CD4-positive, alpha-beta T cell treated with Interleukin-1 beta for 1 hour (primary cell): ENCODE data around the gene CHKA.

Experiments used
- DNase-seq, 2 donors: peaks; one replicate each; pipeline ENCODE4 v3.0.0-alpha.2; 2020 to 2022

CHKA gene

GRCh38 chr11:68043349-68044144 lies 77.6 kb downstream of the CHKA start:
- DNase-seq, result no peak

- no peak for DNase-seq
Observed at GRCh38 chr11:68043029-68043348, 78.2 kb downstream of the CHKA start.

GRCh38 chr11:68042219-68043028 lies 78.8 kb downstream of the CHKA start:
- no peak for DNase-seq

- DNase-seq, result no peak
Observed at GRCh38 chr11:68041617-68042218, 79.5 kb downstream of the CHKA start.

GRCh38 chr11:68040957-68041591 lies 80.1 kb downstream of the CHKA start:
- no peak for DNase-seq

GRCh38 chr11:68040101-68040956 lies 80.9 kb downstream of the CHKA start:
- DNase-seq, result peak; percentile 51 to 58

- DNase-seq, result peak in 1 of 2 donors; percentile 4
Observed at GRCh38 chr11:68039526-68040086, 81.6 kb downstream of the CHKA start.

- DNase-seq, result peak; percentile 57 to 65
Observed at GRCh38 chr11:68038718-68039525, 82.3 kb downstream of the CHKA start, which contains the start of gene TCIRG1. Gene TCIRG1, plus strand, starts transcription at chr11:68039025. Its CDS starts 2,247 bp downstream, at chr11:68041272.

- DNase-seq, result no peak
Observed at GRCh38 chr11:68038226-68038717, 82.9 kb downstream of the CHKA start.

- DNase-seq, result no peak
Observed at GRCh38 chr11:68037411-68038225, 83.6 kb downstream of the CHKA start.

GRCh38 chr11:68036717-68037239 lies 84.4 kb downstream of the CHKA start:
- DNase-seq, result peak; percentile 34 to 80

- peak in 1 of 2 donors; percentile 44 for DNase-seq
Observed at GRCh38 chr11:68036141-68036716, 85.0 kb downstream of the CHKA start.

GRCh38 chr11:68035266-68035876 lies 85.8 kb downstream of the CHKA start:
- no peak for DNase-seq

GRCh38 chr11:68033708-68034045 lies 87.5 kb downstream of the CHKA start:
- DNase-seq, result no peak

- no peak for DNase-seq
Observed at GRCh38 chr11:68032997-68033707, 88.0 kb downstream of the CHKA start.

- DNase-seq, result no peak
Observed at GRCh38 chr11:68032003-68032402, 89.2 kb downstream of the CHKA start.

- DNase-seq, result no peak
Observed at GRCh38 chr11:68031144-68031464, 90.1 kb downstream of the CHKA start.
